22Rv1 (cell line): Measurements from ENCODE around the gene ADCY9.

Source experiments
- ZFX ChIP-seq: fragments of 450-650 bp; IDR thresholded peaks from 2 replicates; pipeline ENCODE4 v1.6.1; 2017; ENCODE audit warnings: antibody characterized with exemption, borderline replicate concordance
- TF ChIP-seq, protein P1 (sequence below): fragments of 450-650 bp; IDR thresholded peaks from 2 replicates; pipeline ENCODE4 v1.5.1; 2017; ENCODE audit warnings: mild to moderate bottlenecking

DNA sequence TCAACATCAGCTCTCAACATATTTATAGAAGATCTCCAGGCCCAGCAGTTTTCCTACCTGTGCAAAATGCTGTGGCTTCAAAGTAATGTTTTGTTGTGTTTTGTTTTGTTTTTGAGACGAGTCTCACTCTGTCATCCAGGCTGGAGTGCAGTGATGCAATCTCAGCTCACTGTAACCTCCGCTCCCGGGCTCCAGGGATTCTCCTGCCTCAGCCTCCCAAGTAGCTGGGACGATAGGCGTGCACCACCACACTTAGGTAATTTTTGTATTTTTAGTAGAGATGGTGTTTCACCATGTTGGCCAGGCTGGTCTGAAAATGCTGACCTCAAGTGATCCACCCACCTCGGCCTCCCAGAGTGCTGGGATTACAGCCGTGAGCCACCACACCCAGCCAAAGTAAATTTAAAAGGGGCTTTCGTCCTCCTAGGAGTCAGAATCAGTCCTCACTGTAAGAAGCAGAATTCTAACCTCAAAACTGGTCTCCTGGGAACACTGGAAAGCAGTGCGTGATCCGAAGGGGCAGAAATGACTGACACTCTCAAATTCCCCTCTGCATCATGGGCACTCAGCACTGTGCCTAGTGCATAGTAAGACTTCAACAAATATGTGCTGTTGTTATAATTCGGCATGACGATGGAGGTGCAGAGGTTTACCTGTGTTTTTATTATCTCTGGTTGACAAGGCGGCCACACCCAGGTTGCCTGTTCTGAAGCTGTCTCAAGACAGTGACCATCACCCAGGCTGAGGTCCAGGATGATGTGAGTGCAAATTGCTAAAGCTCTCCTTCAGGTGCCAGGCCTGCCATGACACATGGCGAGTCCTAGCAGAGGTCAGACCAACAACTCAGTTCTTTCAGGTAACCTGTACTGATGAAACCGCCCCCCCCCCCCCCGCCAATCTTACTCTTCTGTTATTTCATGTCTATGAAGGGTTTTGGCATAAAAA lies 59.8 kb downstream of the ADCY9 start:
- TF ChIP-seq, protein P1, sequence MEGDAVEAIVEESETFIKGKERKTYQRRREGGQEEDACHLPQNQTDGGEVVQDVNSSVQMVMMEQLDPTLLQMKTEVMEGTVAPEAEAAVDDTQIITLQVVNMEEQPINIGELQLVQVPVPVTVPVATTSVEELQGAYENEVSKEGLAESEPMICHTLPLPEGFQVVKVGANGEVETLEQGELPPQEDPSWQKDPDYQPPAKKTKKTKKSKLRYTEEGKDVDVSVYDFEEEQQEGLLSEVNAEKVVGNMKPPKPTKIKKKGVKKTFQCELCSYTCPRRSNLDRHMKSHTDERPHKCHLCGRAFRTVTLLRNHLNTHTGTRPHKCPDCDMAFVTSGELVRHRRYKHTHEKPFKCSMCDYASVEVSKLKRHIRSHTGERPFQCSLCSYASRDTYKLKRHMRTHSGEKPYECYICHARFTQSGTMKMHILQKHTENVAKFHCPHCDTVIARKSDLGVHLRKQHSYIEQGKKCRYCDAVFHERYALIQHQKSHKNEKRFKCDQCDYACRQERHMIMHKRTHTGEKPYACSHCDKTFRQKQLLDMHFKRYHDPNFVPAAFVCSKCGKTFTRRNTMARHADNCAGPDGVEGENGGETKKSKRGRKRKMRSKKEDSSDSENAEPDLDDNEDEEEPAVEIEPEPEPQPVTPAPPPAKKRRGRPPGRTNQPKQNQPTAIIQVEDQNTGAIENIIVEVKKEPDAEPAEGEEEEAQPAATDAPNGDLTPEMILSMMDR: no peak
- TF ChIP-seq ZFX: no peak
